LHCN-M2 (cell line): ENCODE data around the gene DMD. TPM values are rescaled to one million over a fixed set of nuclear protein-coding genes. Genes with fewer than 3 reads are reported as not detected.

ENCODE experiments used
- DNase-seq: peaks from one replicate; pipeline ENCODE4 v3.0.0-alpha.2; 2012; ENCODE audit warnings: low read depth
- total RNA-seq: library from RNA; depleted of rRNA; stranded (reverse); fragments of >200 nt; gene quantifications from 2 replicates; pipeline ENCODE4 v1.2.3, GENCODE V29; 2014

DMD gene
- total RNA-seq, 1 experiment from 2014 or later, result 7.4 TPM

DNA sequence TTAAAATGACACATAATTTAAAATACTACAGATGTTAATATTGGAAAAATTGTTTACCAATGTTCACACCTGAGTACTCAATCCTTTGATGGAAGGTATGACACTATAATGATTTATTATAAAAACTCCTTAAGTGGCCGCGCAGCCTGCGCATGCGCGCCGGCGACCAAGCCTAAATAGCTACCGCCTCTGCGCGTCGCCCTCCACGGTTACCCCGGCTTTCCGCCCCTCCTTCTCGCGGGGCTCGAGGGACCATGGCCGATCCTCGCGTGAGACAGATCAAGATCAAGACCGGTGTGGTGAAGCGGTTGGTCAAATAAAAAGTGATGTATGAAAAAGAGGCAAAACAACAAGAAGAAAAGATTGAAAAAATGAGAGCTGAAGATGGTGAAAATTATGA lies 170.2 kb downstream of the DMD start:
- no peak for DNase-seq

DNA sequence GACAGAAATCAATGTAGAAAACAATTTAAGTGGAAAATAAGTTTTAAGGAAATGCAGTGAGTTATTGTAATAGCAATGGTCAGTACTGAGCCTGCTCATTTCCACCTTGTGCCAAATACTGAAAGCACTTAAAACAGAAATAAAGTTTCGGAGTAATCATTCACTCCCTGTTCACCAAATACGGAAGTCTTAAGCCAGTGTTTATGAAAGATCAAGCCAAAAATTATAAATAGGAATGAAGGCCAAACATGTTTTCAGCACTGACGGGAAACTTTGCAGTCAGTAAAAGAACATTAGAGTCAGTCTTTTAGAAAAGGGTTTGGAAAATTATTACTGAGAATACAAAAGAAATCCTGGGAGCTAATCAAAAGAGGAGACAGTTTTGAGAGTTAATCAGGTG lies 178.6 kb downstream of the DMD start:
- no peak for DNase-seq

DNA sequence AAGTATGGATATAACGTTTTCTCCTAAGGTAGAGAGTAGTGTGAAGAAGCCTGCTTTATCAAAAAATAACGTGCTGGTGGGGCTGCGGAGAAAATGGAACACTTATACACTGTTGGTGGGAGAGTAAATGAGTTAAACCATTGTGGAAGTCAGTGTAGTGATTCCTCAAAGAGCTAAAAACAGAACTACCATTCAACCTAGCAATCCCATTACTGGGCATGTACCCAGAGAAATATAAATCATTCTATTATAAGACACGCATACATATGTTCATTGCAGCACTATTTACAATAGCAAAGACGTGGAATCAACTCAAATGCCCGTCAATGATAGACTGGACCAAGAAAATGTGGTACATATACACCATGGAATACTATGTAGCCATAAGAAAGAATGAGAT lies 196.4 kb downstream of the DMD start:
- DNase-seq, result no peak

DNA sequence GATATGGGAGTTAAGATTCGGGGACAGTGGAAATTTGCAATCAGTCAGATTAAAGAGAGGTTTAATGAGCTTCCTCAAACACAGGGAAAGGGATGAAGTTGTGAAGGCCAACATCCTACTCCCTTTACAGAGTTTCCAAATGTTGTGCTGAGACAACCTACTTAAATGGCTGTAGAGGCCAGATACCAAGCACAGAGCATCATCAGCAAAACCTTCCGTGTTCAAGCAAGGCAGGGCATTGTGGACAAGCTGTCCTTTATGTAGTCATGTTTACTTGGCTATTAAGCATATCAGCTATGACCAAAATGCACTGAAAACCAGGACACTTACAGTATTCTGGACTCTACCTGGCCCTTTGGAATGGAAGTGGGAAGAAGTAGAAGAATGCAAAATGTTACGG lies 197.3 kb downstream of the DMD start:
- no peak for DNase-seq

DNA sequence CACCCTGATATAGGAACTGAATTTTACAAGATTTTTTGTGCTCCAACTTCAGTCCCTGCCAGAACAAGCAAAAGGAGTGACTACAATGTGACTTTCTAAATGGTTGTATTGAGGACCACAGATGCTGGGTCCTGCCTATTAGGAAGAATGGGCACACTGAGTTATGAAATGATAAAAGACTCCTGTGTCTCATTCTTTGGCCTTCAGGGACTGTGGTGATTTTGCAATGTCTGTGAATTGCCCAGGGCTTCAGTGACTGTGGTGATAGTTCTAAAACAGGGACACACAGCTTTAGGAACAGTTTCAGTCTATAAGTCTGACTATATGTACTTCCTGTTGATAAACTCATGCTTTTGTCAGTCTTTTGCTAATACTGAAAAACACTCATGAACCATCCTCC lies 210.2 kb downstream of the DMD start:
- DNase-seq, result no peak

- DNase-seq, result no peak
These were observed 212.6 kb downstream of the DMD start for GRCh38 chrX:32998776-32999175.

GRCh38 chrX:32995427-32995826 lies 215.9 kb downstream of the DMD start:
- DNase-seq, result no peak

GRCh38 chrX:32987142-32987541 lies 224.2 kb downstream of the DMD start:
- no peak for DNase-seq

DNA sequence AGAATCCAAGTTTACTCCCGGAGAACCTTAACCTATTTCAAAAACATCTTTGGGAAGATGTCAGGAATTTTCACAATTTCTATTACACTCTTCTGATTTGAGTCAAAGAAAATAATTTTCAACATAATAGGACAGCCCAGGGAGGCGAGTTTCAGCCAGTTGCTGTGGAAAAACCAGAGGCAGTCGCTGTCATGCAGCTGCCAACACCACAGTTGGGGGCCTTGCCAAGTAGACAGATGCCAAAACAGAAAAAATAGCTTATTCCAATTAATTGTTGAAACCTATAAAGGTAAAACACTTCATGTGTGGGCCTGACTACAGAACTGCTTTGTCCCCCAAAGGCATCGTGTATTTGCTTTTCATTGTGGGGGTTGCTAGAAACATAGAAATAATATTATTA lies 225.8 kb downstream of the DMD start:
- DNase-seq, result peak; percentile 19

GRCh38 chrX:32966821-32967355 lies 244.5 kb downstream of the DMD start:
- DNase-seq, result no peak

GRCh38 chrX:32954125-32954524 lies 257.2 kb downstream of the DMD start:
- no peak for DNase-seq

DNA sequence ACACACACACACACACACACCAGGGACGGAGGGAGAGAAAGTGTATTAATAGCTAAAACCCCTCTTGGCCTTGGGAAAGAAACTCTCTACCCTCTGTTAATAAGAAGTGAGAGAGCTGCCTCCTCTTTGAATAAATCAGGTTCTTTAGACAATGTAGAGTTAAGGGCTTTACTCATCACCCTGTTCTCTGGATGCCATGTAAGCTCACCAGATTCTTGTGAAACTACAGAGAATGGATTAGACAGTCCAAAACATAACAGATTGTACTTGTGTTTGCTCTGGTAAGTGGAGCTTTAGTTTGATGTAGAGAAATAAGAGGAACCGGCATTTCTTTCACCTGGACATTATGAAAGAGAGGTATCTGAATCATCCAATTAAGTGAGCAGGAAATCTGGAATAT lies 263.2 kb downstream of the DMD start:
- DNase-seq, result peak; percentile 0

DNA sequence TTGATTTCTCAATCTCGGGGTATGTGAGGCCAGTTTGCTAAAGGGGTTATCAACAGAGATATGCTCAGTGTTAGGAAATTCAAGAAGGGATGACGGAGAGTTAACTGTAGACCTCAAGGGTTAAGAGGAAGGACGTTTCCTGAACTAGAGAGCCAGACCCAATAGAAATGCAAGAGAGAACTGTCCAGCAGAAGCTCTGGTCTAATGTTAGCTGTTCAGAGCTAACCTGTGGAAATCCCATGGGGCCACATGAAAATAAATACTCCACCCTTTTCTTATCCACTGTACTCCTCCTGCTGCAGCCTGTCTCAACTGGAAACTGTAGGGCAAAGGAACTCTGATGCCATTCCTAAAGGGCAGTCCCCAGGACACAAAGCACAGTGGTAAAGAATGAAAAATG lies 274.3 kb downstream of the DMD start:
- no peak for DNase-seq

GRCh38 chrX:32933548-32933947 lies 277.8 kb downstream of the DMD start:
- no peak for DNase-seq

DNA sequence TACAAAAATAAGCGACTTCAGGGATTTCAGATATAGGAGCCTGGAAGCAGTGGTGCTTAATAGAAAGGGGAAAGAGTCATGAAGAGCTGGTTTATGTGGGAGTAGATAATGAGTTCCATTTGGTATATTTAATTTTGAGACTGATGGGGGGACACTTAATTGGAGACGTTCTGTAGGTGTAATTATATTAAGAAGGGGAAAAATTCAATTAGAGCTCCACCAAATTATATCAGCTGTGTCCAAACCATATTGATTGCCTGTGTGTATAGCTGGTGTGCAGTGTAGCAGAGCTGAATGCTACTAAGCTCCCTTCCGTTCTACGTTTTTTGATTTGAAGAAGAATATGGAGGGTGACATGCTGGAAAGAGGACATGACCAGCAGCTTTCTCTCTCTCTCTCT lies 282.3 kb downstream of the DMD start:
- no peak for DNase-seq

DNA sequence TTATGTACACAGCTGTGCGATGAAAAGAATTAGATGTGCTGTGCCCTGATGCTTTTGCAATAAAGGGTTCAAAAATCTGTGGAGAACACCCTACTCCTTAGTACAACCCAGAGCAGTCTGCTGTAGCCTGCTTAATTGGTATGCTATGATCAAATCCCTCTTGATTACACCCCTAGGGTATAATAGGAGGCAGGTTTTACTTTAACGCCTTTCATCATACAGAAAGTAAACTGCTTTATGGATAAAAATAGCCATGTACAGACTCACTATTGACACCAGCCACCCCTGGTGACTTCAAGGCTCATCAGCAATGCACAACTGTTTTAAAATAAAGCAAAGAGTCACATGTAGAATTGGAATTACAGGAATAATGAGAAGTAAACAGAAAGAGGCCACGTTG lies 315.3 kb downstream of the DMD start:
- no peak for DNase-seq

- DNase-seq, result peak; percentile 12
These were observed 316.7 kb downstream of the DMD start for GRCh38 chrX:32894679-32895078.

DNA sequence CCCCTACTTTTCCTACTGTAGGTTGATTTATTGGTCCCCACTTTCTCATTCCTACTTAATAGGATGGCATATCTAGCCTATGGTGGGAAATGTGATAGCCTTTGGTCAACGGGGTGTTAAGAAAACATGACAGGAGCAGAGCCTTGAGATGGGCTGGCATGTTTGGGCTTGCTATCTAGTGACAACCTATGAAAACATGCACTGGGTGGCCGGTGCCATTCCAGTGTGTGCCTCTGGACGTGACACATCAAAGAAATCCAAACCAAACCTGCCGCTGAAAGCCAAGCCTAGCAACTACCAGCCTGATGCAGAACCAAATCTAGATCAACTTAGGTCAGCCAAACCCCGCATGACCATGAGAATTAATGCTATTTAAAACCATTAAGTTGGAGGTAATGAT lies 317.6 kb downstream of the DMD start:
- no peak for DNase-seq

DNA sequence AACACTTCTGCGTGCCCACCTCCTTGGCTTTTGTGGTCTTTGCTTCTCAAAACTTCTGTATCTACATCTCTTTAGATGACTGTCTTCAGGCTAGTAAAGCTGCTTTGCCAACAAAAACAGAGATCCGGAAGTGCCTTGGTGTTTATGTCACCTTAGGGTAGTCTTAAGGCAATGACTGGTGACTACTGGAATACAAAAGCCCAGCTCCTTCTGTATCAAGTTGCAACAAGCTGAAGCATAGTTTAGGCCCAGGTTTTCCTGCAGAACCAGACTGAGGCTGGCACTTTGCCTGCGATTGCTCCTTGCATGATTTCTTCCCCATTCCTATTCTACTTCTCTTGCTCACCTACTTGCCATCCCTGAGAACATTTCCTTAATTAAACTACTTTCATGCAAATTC lies 333.8 kb downstream of the DMD start:
- DNase-seq, result peak; percentile 35

DNA sequence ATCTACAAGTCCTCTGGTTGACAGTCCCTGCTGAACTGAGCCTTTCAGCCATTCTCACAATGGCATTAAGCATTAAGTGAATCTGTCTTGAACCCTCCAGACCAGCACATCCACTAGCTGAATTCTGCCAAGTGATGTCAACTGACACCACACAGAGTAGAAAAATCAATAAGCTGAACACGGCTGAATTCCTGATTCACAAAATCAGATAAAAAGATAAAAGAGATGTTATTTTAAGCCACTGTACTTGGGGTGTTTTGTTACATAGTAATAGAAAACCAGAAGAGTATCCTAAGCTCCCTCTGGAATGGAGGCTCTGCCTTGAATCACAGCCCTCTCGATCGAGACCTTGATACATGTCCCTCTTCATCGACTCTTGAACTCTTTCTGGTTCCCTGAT lies 336.5 kb downstream of the DMD start:
- no peak for DNase-seq

DNA sequence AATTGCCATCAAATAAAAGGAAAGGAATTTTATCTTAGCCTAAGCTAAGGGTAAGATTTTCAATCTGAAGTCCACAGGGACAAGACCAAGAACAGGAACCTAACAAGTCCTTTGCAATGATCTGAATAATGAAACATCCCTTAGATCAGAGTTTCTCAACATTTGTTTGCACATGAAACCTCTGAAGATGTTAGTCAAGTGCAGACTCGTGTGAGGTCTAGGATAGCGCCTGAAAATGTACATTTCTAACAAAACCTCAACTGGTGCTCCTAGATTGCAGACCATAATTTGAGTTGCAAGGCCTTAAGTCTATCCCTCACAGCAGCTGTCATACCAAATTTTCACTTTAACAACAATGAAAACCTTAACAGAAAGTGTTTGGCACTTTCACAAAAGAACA lies 337.6 kb downstream of the DMD start:
- peak; percentile 36 for DNase-seq

DNA sequence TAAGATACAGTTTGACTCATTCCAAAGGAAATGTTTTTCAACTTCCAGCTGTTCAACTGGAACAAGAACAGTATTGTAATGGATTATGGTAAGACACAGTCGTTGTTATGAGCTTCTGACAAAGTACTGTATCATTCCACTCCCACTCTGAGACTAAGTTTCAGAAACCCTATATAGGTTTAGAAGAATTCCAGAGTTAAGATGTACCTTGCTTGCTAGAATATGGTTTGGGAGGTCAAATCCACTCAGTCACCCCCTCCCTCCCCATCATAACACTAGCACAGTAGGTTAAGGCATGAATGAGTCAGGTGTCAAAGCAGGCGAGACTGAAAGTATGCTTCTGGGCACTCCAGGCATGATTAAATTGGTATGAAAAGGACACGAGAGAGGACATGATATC lies 339.7 kb downstream of the DMD start:
- DNase-seq, result peak; percentile 77

GRCh38 chrX:32868524-32868895 lies 342.8 kb downstream of the DMD start:
- DNase-seq, result no peak

- DNase-seq, result peak; percentile 54
These were observed 343.4 kb downstream of the DMD start for GRCh38 chrX:32867781-32868523.
